Common myeloid progenitor, CD34-positive (primary cell): ENCODE measurements around the gene ISG15.

Experiments
- CTCF ChIA-PET: fragments of 350-600 bp; sonication (Branson Sonifier 250); formaldehyde crosslinking; loops from one replicate; lab custom pipeline; 2021; ENCODE audit warnings: antibody characterized with exemption; lab: Charles Lee
- POLR2A ChIA-PET: fragments of 350-600 bp; sonication (Branson Sonifier 250); formaldehyde crosslinking; loops from one replicate; lab custom pipeline; 2021; ENCODE audit warnings: antibody characterized with exemption; lab: Charles Lee
- DNase-seq, 3 donors: peaks; one replicate each; pipeline versions ENCODE4 v3.0.0 to v3.0.0-alpha.2; 2013
- H3K27ac ChIP-seq, 2 experiments: 1 replicate in 1 of 2; 2 replicates in 1 of 2; pipeline ENCODE4 v1.7.0; 2013; ENCODE audit warnings: inconsistent platforms in 2 of 2, low read length in 2 of 2, mild to moderate bottlenecking in 2 of 2, low read depth in 1 of 2, moderate library complexity in 1 of 2; ENCODE audit not compliant: severe bottlenecking in 2 of 2, insufficient read depth in 1 of 2, poor library complexity in 1 of 2
- H3K27me3 ChIP-seq, 5 experiments: replicated peaks in 2 of 5; 1 replicate in 3 of 5; 2 replicates in 2 of 5; pipeline versions ENCODE4 v1.6.1 to v1.7.0; 2013; ENCODE audit warnings: low read length in 4 of 5, mild to moderate bottlenecking in 2 of 5, moderate library complexity in 2 of 5, inconsistent platforms in 1 of 5; ENCODE audit not compliant: insufficient read depth in 5 of 5, control insufficient read depth in 4 of 5
- H3K36me3 ChIP-seq, 4 experiments: 1 replicate in 2 of 4; 2 replicates in 2 of 4; pipeline versions ENCODE4 v1.6.1 to v1.7.0; 2013; ENCODE audit warnings: low read length in 3 of 4, control low read depth in 1 of 4, mild to moderate bottlenecking in 1 of 4; ENCODE audit not compliant: control insufficient read depth in 4 of 4, insufficient read depth in 4 of 4
- H3K4me1 ChIP-seq, 4 experiments: 1 replicate in 3 of 4; 2 replicates in 1 of 4; pipeline versions ENCODE4 v1.6.1 to v1.7.1; 2013; ENCODE audit warnings: low read length in 3 of 4, mild to moderate bottlenecking in 3 of 4, control low read depth in 1 of 4, inconsistent platforms in 1 of 4, moderate library complexity in 1 of 4; ENCODE audit not compliant: control insufficient read depth in 4 of 4, insufficient read depth in 4 of 4; ENCODE audit errors: control extremely low read depth in 1 of 4
- H3K4me3 ChIP-seq, 7 experiments: 1 replicate in 4 of 7; 2 replicates in 3 of 7; pipeline versions ENCODE4 v1.5.1 to v1.7.0; 2013; ENCODE audit warnings: mild to moderate bottlenecking in 7 of 7, low read length in 6 of 7, moderate library complexity in 6 of 7, inconsistent platforms in 2 of 7, low read depth in 2 of 7, control low read depth in 1 of 7; ENCODE audit not compliant: insufficient read depth in 4 of 7, control insufficient read depth in 1 of 7; ENCODE audit errors: extremely low read depth in 1 of 7
- H3K9me3 ChIP-seq, 5 experiments: 1 replicate in 4 of 5; 2 replicates in 1 of 5; pipeline versions ENCODE4 v1.6.1 to v1.7.1; 2013; ENCODE audit warnings: low read length in 4 of 5, mild to moderate bottlenecking in 2 of 5, inconsistent platforms in 1 of 5, low read depth in 1 of 5, moderate library complexity in 1 of 5; ENCODE audit not compliant: control insufficient read depth in 4 of 5, insufficient read depth in 2 of 5; ENCODE audit errors: control extremely low read depth in 1 of 5
- WGBS: methylation state at CpG from one replicate; pipeline ENCODE4 v1.1.5; 2013; ENCODE audit not compliant: insufficient coverage; 5-methylcytosine and 5-hydroxymethylcytosine counted together

ISG15 gene

DNA sequence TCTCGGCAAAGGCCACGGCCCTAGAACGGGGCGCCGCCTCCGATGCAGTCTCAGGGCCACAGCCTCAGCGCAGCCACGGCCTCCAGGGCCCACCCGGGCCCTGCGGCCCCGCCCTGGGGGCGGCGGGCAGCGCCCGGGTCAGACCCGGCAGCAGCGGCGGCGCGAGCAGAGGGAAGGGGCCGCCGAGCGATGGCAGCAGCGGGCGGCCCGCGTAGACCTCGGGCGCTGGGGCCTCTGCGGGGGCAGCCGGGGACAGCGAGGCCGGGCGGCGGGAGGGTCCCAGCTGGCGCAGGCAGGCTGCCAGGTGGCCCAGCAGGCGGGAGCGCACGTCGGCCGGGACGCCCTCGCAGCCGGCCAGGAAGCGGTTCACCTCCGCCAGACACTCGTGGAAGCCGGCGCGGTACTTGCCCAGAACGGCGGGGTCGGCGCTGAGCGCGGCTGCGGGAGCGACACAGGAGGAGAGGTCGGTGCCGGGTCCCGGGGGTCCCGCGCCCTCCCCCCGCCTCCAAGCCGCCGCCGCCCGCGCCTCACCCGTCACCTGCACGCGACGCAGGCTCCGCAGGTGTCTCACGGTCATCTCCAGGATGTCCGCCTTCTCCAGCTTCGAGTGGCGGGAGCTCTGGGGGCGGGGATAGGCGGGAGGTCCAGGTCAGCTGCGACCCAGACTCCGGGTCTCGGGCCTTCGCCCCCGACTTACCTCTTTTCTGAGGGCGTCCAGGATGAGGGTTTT lies 14.1 kb upstream of the ISG15 start:
- Histone ChIP-seq H3K9me3 (no peaks in the 10 kb centered on the region), H3K27me3 (peaks cover 0 to 84% (median 14%) of the 10 kb centered on the region in 5 experiments), H3K4me1 (peaks cover 0 to 50% (median 47%) of the 10 kb centered on the region in 4 experiments), H3K27ac (no peak overlapping the region), H3K4me3 (peak overlapping the region in 6 of 7 experiments; percentile 19 to 66 (median 54)), H3K36me3 (no peaks in the 10 kb centered on the region)
- CTCF ChIA-PET, result interaction anchor here (0.7 to 1.4 kb wide), 3 partner anchors 15 to 18 kb away, joined by 3 to 4 read pairs (median 3); no protein-coding TSS in a partner anchor
- DNase-seq, result peak in 2 of 3 donors; percentile 62 to 67
- WGBS, result under 1% methylated on average over 79 of the region's 86 CpGs
- POLR2A ChIA-PET, result no interaction called here

DNA sequence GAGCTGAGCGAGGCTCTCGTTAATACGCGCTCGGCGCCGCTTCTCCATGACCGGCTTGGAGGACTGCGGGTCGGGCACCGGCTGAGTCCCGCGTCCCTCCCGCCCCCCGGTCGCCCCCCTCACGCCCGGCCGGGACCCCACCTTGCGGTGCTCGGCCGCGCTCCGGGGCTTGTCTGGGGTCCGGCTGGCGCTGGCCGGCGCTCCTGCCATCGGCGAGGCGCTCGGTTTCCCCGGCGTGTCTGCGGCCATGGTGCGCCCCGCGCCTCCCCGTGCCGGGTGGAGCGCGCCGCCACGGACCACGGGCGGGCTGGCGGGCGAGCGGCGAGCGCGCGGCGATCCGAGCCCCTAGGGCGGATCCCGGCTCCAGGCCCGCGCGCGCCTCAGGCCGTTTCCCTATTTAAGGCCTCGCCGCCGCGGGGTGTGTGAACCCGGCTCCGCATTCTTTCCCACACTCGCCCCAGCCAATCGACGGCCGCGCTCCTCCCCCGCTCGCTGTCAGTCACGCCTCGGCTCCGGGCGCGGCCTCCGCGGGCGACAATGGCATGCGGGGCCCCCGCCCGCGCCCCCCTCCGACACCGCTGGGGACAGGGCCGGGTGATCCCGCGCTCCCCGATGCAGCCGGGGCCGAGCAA lies 13.5 kb upstream of the ISG15 start, which contains the start of gene HES4:
TSS of gene HES4 (minus strand) at position 373 of the 632 bp plus-strand sequence. CDS start at position 249, 124 bp downstream.
- Histone ChIP-seq H3K27me3 (peaks cover 0 to 83% (median 14%) of the 10 kb centered on the region in 5 experiments), H3K9me3 (no peaks in the 10 kb centered on the region), H3K36me3 (no peaks in the 10 kb centered on the region), H3K4me3 (peak within 1 kb of the TSS in 6 of 7 experiments; percentile 34 to 66 (median 56)), H3K4me1 (peaks cover 0 to 56% (median 54%) of the 10 kb centered on the region in 4 experiments), H3K27ac (peak within 1 kb of the TSS in 1 of 2 experiments; percentile 49)
- peak in 2 of 3 donors; percentile 74 to 79 for DNase-seq
- WGBS, result 1% methylated on average over 70 of the region's 95 CpGs
- POLR2A ChIA-PET, result no interaction called here
- CTCF ChIA-PET, result interaction anchor here (0.7 to 1.3 kb wide), 2 partner anchors 15 to 19 kb away, joined by 3 to 4 read pairs; no protein-coding TSS in a partner anchor

DNA sequence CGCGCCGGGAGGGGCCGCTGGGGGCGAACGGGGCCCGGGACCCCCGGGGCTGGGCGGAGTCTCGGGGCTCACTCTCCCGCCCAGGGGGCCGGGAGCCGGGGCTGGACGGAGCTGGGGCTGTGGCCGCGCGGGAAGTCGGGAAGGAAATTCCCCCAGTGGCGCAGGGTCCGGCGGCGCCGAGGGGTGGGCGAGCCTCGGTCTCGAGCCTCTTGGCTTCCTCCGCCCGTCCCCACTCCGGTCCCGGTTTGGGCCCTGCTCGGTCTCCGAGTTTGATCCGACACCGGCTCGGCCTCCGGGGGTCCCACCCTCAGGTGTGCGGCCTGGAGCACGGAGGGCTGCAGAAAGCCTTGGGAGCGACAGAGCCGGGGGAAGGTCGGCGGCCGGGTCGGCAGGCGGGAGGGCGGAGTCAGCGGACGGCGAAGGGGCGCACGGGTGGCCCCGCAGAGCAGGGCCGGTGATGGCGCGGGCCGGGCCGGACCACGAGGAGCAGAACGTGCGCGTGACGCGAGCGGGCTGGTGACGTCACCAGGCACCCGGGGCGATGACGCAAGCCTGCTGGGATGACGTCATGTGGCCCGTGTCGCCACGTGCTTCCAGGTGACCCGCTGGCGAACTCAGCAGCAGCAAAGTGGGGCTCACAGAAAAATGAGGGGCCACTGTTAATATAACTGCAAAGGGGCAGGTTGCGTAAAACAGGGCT lies 12.8 kb upstream of the ISG15 start:
- peaks cover 0 to 63% (median 60%) of the 10 kb centered on the region in 4 experiments for H3K4me1 ChIP-seq
- ChIA-PET POLR2A (interaction anchor here (0.6 kb wide), 1 partner anchor 252 kb away, joined by 3 read pairs; no protein-coding TSS in a partner anchor), CTCF (interaction anchor here (1.9 to 3.8 kb wide), 4 partner anchors 13 to 63 kb away, joined by 5 to 19 read pairs (median 11); partner anchors contain the start of genes ISG15 and PERM1)
- peak overlapping the region in 1 of 2 experiments; percentile 49 for H3K27ac ChIP-seq
- peaks cover 0 to 78% (median 14%) of the 10 kb centered on the region in 5 experiments for H3K27me3 ChIP-seq
- whole genome bisulfite sequencing, result 1% methylated on average over 74 of the region's 75 CpGs
- H3K9me3 ChIP-seq, result no peaks in the 10 kb centered on the region
- no peaks in the 10 kb centered on the region for H3K36me3 ChIP-seq
- peak overlapping the region in 6 of 7 experiments; percentile 34 to 66 (median 56) for H3K4me3 ChIP-seq
- peak; percentile 82 to 87 (median 86) for DNase-seq

DNA sequence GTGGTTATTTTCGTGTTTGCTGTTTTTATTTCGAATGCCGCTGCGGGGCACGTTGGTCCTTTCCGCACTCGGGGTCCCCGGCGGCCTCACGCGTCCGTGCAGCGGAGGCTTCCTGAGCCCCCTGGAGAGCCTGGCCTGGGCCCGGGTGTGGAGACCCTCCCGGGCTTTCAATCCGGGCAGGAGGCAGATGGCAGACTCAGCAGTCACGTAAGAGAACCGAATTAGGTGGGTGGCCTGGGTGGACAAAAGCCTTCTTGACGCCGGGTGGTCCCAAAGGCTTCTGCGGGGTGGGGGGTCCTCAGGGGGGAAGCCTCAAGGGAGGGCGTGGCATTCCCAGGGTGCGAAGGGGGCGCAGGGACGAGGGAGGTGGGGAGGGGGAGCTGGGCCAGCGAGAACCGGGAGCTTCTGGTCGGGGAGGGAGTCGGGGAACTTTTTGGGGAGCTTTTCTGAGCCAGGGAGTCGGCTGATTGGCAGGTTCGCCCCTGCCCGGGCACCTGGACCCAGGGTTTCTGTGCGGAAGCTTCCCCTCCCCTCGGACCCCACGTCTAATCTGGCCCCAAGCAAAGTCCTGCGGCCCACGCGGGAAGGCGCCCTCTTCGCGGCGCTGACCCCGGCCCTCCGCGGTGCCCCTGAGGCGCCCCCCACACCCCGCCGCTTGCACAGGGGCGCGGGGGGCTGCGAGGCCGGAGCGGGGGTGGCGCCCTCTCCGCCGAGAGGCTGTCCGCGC lies 12.1 kb upstream of the ISG15 start:
- H3K9me3 ChIP-seq, result no peaks in the 10 kb centered on the region
- H3K36me3 ChIP-seq, result no peaks in the 10 kb centered on the region
- no peak for DNase-seq
- peak overlapping the region in 1 of 2 experiments; percentile 49 for H3K27ac ChIP-seq
- H3K4me3 ChIP-seq, result peak overlapping the region in 5 of 7 experiments; percentile 1 to 66 (median 43)
- ChIA-PET POLR2A (interaction anchor here (1.6 kb wide), 1 partner anchor 17 kb away, joined by 6 read pairs; no protein-coding TSS in a partner anchor), CTCF (interaction anchor here (0.7 to 3.8 kb wide), 7 partner anchors 9 to 74 kb away, joined by 3 to 19 read pairs (median 7); partner anchors contain the start of genes ISG15 and PERM1)
- H3K4me1 ChIP-seq, result peaks cover 0 to 65% (median 63%) of the 10 kb centered on the region in 4 experiments
- peaks cover 0 to 71% (median 14%) of the 10 kb centered on the region in 5 experiments for H3K27me3 ChIP-seq
- WGBS, result 3% methylated on average over 52 of the region's 58 CpGs

DNA sequence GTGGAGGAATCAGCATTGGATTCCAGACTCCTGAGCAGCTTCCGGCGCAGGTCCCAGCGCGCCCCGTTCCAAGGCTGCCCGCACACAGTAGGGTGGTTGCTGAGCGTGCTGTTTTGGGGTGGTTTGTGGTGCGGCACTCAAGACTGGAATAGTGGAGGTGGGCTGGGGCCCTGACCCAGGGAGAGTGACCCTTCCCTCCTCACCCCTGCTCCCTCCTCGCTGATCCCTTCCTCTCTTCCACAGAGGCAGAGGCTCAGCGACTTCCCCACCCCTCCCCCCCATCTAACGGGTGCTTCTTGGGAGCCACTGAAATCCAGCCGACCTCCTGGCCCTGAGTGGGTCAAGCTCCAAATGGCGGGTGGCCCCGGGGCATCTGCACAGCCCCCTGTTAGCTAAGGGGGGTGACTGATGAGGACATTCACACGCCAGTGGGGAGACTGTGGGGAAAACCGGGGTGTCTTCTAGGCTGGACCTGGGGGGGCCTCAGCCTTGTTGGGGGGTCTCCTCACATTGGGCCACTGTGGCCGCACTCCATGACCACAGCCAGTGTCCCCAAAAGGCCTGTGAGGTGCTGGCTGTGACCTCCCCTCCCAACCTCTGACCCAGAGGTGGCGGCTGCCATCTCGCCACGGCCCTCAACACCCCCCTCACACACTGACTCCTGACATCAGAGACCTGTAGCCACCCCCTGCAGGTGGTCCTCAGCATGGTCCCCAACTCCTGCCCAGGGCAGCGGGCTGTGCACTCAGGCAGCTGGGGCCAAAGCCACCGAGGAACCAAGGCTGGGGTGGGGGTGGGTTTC lies 9.5 kb upstream of the ISG15 start:
- CTCF ChIA-PET, result interaction anchor here (1.1 to 3.8 kb wide), 8 partner anchors 9 to 29 kb away, joined by 3 to 17 read pairs (median 4); partner anchors contain the start of genes ISG15 and PERM1
- no peak for DNase-seq
- POLR2A ChIA-PET, result no interaction called here
- Histone ChIP-seq H3K36me3 (no peaks in the 10 kb centered on the region), H3K27ac (no peak overlapping the region), H3K4me3 (no peak overlapping the region), H3K9me3 (no peaks in the 10 kb centered on the region), H3K27me3 (peaks cover 0 to 49% (median 9%) of the 10 kb centered on the region in 5 experiments), H3K4me1 (peaks cover 0 to 57% (median 54%) of the 10 kb centered on the region in 4 experiments)
- 90% methylated on average over 9 of the region's 22 CpGs for WGBS
